Neutrophil (primary cell): ENCODE measurements around the gene NEURL2.
A peak's percentile ranks its signal among the peaks of the same experiment; 100 is the strongest.

Experiments used
- H3K27ac ChIP-seq: fragments of 200-600 bp; sonication (generic); 2 replicates; pipeline ENCODE4 v1.5.1; 2016; ENCODE audit warnings: mild to moderate bottlenecking, moderate library complexity
- H3K27me3 ChIP-seq: fragments of 200-600 bp; sonication (generic); 2 replicates; pipeline ENCODE4 v1.6.0; 2016; ENCODE audit warnings: mild to moderate bottlenecking
- H3K36me3 ChIP-seq: fragments of 200-600 bp; sonication (generic); 2 replicates; pipeline ENCODE4 v1.5.1; 2017
- H3K4me1 ChIP-seq, 2 experiments: fragments of 200-600 bp in 1 of 2; sonication (generic) in 1 of 2; 1 replicate in 1 of 2; 2 replicates in 1 of 2; pipeline versions ENCODE4 v1.5.1 to v1.6.1; 2013 to 2016; ENCODE audit warnings: low read depth in 1 of 2, low read length in 1 of 2, mild to moderate bottlenecking in 1 of 2, moderate library complexity in 1 of 2; ENCODE audit not compliant: control insufficient read depth in 1 of 2, insufficient read depth in 1 of 2
- H3K4me3 ChIP-seq, 2 experiments: fragments of 200-600 bp in 1 of 2; sonication (generic) in 1 of 2; 1 replicate in 1 of 2; 2 replicates in 1 of 2; pipeline ENCODE4 v1.5.1; 2013 to 2016; ENCODE audit warnings: low read depth in 1 of 2, low read length in 1 of 2, mild to moderate bottlenecking in 1 of 2, moderate library complexity in 1 of 2
- H3K9me3 ChIP-seq: fragments of 200-600 bp; sonication (generic); 2 replicates; pipeline ENCODE4 v1.5.1; 2016
- TF ChIP-seq, protein P1 (sequence below): fragments of 200-600 bp; sonication (generic); IDR thresholded peaks from 2 replicates; pipeline ENCODE4 v1.5.1; 2016; ENCODE audit warnings: antibody characterized with exemption

Gene NEURL2

GRCh38 chr20:45863543-45864470, 27.2 kb downstream of the NEURL2 start:
- Histone ChIP-seq H3K4me1 (no peaks in the 10 kb centered on the region), H3K4me3 (no peak overlapping the region), H3K27ac (no peak overlapping the region), H3K27me3 (no peaks in the 10 kb centered on the region), H3K36me3 (no peaks in the 10 kb centered on the region), H3K9me3 (no peaks in the 10 kb centered on the region)
- TF ChIP-seq, protein P1, sequence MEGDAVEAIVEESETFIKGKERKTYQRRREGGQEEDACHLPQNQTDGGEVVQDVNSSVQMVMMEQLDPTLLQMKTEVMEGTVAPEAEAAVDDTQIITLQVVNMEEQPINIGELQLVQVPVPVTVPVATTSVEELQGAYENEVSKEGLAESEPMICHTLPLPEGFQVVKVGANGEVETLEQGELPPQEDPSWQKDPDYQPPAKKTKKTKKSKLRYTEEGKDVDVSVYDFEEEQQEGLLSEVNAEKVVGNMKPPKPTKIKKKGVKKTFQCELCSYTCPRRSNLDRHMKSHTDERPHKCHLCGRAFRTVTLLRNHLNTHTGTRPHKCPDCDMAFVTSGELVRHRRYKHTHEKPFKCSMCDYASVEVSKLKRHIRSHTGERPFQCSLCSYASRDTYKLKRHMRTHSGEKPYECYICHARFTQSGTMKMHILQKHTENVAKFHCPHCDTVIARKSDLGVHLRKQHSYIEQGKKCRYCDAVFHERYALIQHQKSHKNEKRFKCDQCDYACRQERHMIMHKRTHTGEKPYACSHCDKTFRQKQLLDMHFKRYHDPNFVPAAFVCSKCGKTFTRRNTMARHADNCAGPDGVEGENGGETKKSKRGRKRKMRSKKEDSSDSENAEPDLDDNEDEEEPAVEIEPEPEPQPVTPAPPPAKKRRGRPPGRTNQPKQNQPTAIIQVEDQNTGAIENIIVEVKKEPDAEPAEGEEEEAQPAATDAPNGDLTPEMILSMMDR, result no peak

GRCh38 chr20:45861221-45862075, 29.6 kb downstream of the NEURL2 start:
- Histone ChIP-seq H3K27me3 (no peaks in the 10 kb centered on the region), H3K4me1 (peaks cover 14 to 16% of the 10 kb centered on the region in 2 experiments), H3K9me3 (no peaks in the 10 kb centered on the region), H3K27ac (no peak overlapping the region), H3K36me3 (no peaks in the 10 kb centered on the region), H3K4me3 (no peak overlapping the region)
- TF ChIP-seq, protein P1, result no peak

GRCh38 chr20:45860560-45861220, 30.3 kb downstream of the NEURL2 start:
- no peak overlapping the region for H3K27ac ChIP-seq
- no peaks in the 10 kb centered on the region for H3K36me3 ChIP-seq
- TF ChIP-seq, protein P1, result no peak
- no peaks in the 10 kb centered on the region for H3K27me3 ChIP-seq
- H3K4me1 ChIP-seq, result peaks cover 22 to 23% of the 10 kb centered on the region in 2 experiments
- H3K4me3 ChIP-seq, result no peak overlapping the region
- no peaks in the 10 kb centered on the region for H3K9me3 ChIP-seq

DNA sequence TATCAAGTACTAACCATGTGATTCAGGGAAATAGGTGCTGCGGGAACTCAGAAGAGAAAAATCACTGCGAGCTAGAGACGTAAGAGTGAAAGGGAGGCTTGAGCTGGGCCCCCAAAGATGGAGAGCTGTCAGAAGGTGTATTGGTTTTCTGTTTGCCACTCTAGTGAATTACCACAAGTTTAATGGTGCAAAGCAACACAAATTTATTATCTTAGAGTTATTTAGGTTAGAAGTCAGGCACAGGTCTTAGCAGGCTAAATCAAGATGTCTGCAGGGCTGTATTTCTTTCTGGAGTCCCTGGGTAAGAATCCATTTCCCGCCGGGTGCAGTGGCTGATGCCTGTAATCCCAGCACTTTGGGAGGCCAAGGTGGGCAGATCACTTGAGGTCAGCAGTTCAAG, 31.1 kb downstream of the NEURL2 start:
- Histone ChIP-seq H3K4me3 (no peak overlapping the region), H3K4me1 (peaks cover 22 to 23% of the 10 kb centered on the region in 2 experiments), H3K36me3 (peaks cover 3% of the 10 kb centered on the region), H3K9me3 (no peaks in the 10 kb centered on the region), H3K27me3 (no peaks in the 10 kb centered on the region), H3K27ac (no peak overlapping the region)
- TF ChIP-seq, protein P1, result no peak

DNA sequence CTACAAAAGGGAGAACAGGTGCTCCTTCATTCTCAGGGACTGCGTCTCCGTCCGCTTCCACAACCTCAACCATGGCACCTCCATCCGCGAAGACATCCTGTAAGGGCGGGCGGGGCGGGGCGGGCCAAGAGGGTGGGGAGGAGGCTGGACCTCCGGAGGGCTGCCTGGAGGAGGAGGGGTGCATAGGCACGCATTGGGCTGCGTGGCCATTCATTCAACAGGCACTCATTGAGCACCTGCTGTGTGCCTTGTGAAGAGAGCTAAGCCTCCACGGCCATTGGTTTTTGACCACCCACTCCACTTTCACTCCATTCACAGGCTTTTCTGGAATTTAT, 33.2 kb downstream of the NEURL2 start:
- H3K9me3 ChIP-seq, result no peaks in the 10 kb centered on the region
- TF ChIP-seq, protein P1, result no peak

More for the DNA sequence above, 33.2 kb downstream of the NEURL2 start:
- Histone ChIP-seq H3K4me3 (peak overlapping the region; percentile 81 to 90), H3K4me1 (peaks cover 22 to 23% of the 10 kb centered on the region in 2 experiments), H3K27ac (peak overlapping the region; percentile 83), H3K36me3 (peaks cover 23% of the 10 kb centered on the region), H3K27me3 (no peaks in the 10 kb centered on the region)
